ENCODE measurements around the gene TSC1.
"Not testable (repeated sequence)": the region's sequence is repeated elsewhere in the genome, so short reads cannot be mapped to it uniquely, and the experiment has no call there.

Gene TSC1

GRCh38 chr9:132976571-132976970, 32.2 kb upstream of the TSC1 start:
- no peak for DNase-seq (ENCODE audit: low read depth)

- DNase-seq (ENCODE audit: low read depth), result no peak
These were observed 31.5 kb upstream of the TSC1 start for GRCh38 chr9:132975961-132976360.

GRCh38 chr9:132973713-132974112, 29.3 kb upstream of the TSC1 start:
- no peak for DNase-seq (ENCODE audit: low read depth)

GRCh38 chr9:132973166-132973565, 28.8 kb upstream of the TSC1 start:
- no peak for DNase-seq (ENCODE audit: low read depth)

- DNase-seq (ENCODE audit: low read depth), result no peak
These were observed 26.1 kb upstream of the TSC1 start for GRCh38 chr9:132970324-132971062.

- DNase-seq (ENCODE audit: low read depth), result no peak
These were observed 25.4 kb upstream of the TSC1 start for GRCh38 chr9:132969783-132970182.

GRCh38 chr9:132967908-132968307, 23.5 kb upstream of the TSC1 start:
- DNase-seq (ENCODE audit: low read depth), result not testable (repeated sequence)

- no peak for DNase-seq (ENCODE audit: low read depth)
These were observed 21.1 kb upstream of the TSC1 start for GRCh38 chr9:132965478-132965877.

- no peak for DNase-seq (ENCODE audit: low read depth)
These were observed 16.6 kb upstream of the TSC1 start for GRCh38 chr9:132961002-132961401.

GRCh38 chr9:132957805-132958204, 13.4 kb upstream of the TSC1 start:
- DNase-seq (ENCODE audit: low read depth), result no peak

GRCh38 chr9:132955768-132956167, 11.4 kb upstream of the TSC1 start:
- DNase-seq (ENCODE audit: low read depth), result no peak

- no peak for DNase-seq (ENCODE audit: low read depth)
These were observed 10.7 kb upstream of the TSC1 start for GRCh38 chr9:132955123-132955522.

GRCh38 chr9:132949709-132950108, 5.3 kb upstream of the TSC1 start:
- DNase-seq (ENCODE audit: low read depth), result no peak

- no peak for DNase-seq (ENCODE audit: low read depth)
These were observed 4.2 kb upstream of the TSC1 start for GRCh38 chr9:132948482-132949050.

GRCh38 chr9:132947756-132948155, 3.3 kb upstream of the TSC1 start:
- no peak for DNase-seq (ENCODE audit: low read depth)

- DNase-seq (ENCODE audit: low read depth), result no peak
These were observed 2.3 kb upstream of the TSC1 start for GRCh38 chr9:132946631-132947295.

GRCh38 chr9:132946211-132946610, 1.8 kb upstream of the TSC1 start:
- DNase-seq (ENCODE audit: low read depth), result no peak

GRCh38 chr9:132945186-132946130, 1.0 kb upstream of the TSC1 start:
- no peak for DNase-seq (ENCODE audit: low read depth)

GRCh38 chr9:132943651-132944293, 644 bp downstream of the TSC1 start:
- DNase-seq (ENCODE audit: low read depth), result no peak

GRCh38 chr9:132942541-132943182, 1.8 kb downstream of the TSC1 start:
- no peak for DNase-seq (ENCODE audit: low read depth)

GRCh38 chr9:132939169-132939568, 5.2 kb downstream of the TSC1 start:
- no peak for DNase-seq (ENCODE audit: low read depth)

Measured in activated T-cell treated with anti-CD3 and anti-CD28 coated beads for 24 hours (primary cell).